Neural cell (in vitro differentiated cells): Measurements from ENCODE around the gene UPK3BL2.
"Not testable (repeated sequence)": the region's sequence is repeated elsewhere in the genome, so short reads cannot be mapped to it uniquely, and the experiment has no call there.

Experiments used
- CTCF ChIP-seq: fragments of 450-650 bp; IDR thresholded peaks from 2 replicates; pipeline ENCODE4 v1.5.1; 2014; ENCODE audit warnings: antibody characterized with exemption, mild to moderate bottlenecking, moderate library complexity; ENCODE audit not compliant: poor library complexity, severe bottlenecking
- EP300 ChIP-seq: fragments of 450-650 bp; conservative IDR thresholded peaks from 2 replicates; pipeline ENCODE4 v1.6.1; 2014; ENCODE audit warnings: antibody characterized with exemption, mild to moderate bottlenecking, moderate library complexity; ENCODE audit not compliant: poor library complexity, severe bottlenecking
- EZH2 ChIP-seq: fragments of 200-600, 300-800 bp; shearing (Covaris generic), sonication (generic); IDR thresholded peaks from 2 replicates; pipeline ENCODE4 v1.6.1; 2014; ENCODE audit warnings: antibody characterized with exemption, low read length, borderline replicate concordance, mild to moderate bottlenecking; ENCODE audit not compliant: insufficient read depth, poor library complexity, severe bottlenecking
- MXI1 ChIP-seq: fragments of 450-650 bp; conservative IDR thresholded peaks from 2 replicates; pipeline ENCODE4 v1.6.1; 2014; ENCODE audit warnings: antibody characterized with exemption, mild to moderate bottlenecking; ENCODE audit not compliant: poor library complexity, severe bottlenecking
- POLR2AphosphoS5 ChIP-seq: IDR thresholded peaks from 2 replicates; pipeline ENCODE4 v1.6.1; 2012
- RAD21 ChIP-seq: fragments of 450-650 bp; conservative IDR thresholded peaks from 2 replicates; pipeline ENCODE4 v1.6.1; 2014; ENCODE audit warnings: antibody characterized with exemption, mild to moderate bottlenecking, moderate library complexity
- REST ChIP-seq: IDR thresholded peaks from 2 replicates; pipeline ENCODE4 v1.6.1; 2012; ENCODE audit warnings: borderline replicate concordance
- SMC3 ChIP-seq: fragments of 450-650 bp; conservative IDR thresholded peaks from 2 replicates; pipeline ENCODE4 v1.6.1; 2014; ENCODE audit warnings: antibody characterized with exemption, mild to moderate bottlenecking, moderate library complexity; ENCODE audit not compliant: poor library complexity
- TAF1 ChIP-seq: IDR thresholded peaks from 2 replicates; pipeline ENCODE4 v1.6.1; 2012; ENCODE audit warnings: low read depth

GRCh38 chr7:102517550-102518147 lies 25.8 kb downstream of the UPK3BL2 start, which contains the start of gene RASA4B:
- not testable (repeated sequence) for TF ChIP-seq CTCF, EP300, POLR2AphosphoS5, REST, TAF1, EZH2, RAD21, MXI1, SMC3
